Neutrophil (primary cell): ENCODE measurements around the gene PLEKHM3.
"Not testable (repeated sequence)": the region's sequence is repeated elsewhere in the genome, so short reads cannot be mapped to it uniquely, and the experiment has no call there.

Experiments
- H3K27ac ChIP-seq: fragments of 200-600 bp; sonication (generic); 2 replicates; pipeline ENCODE4 v1.5.1; 2016; ENCODE audit warnings: mild to moderate bottlenecking, moderate library complexity
- H3K27me3 ChIP-seq: fragments of 200-600 bp; sonication (generic); 2 replicates; pipeline ENCODE4 v1.6.0; 2016; ENCODE audit warnings: mild to moderate bottlenecking
- H3K36me3 ChIP-seq: fragments of 200-600 bp; sonication (generic); 2 replicates; pipeline ENCODE4 v1.5.1; 2017
- H3K4me1 ChIP-seq, 2 experiments: fragments of 200-600 bp in 1 of 2; sonication (generic) in 1 of 2; 1 replicate in 1 of 2; 2 replicates in 1 of 2; pipeline versions ENCODE4 v1.5.1 to v1.6.1; 2013 to 2016; ENCODE audit warnings: low read depth in 1 of 2, low read length in 1 of 2, mild to moderate bottlenecking in 1 of 2, moderate library complexity in 1 of 2; ENCODE audit not compliant: control insufficient read depth in 1 of 2, insufficient read depth in 1 of 2
- H3K4me3 ChIP-seq, 2 experiments: fragments of 200-600 bp in 1 of 2; sonication (generic) in 1 of 2; 1 replicate in 1 of 2; 2 replicates in 1 of 2; pipeline ENCODE4 v1.5.1; 2013 to 2016; ENCODE audit warnings: low read depth in 1 of 2, low read length in 1 of 2, mild to moderate bottlenecking in 1 of 2, moderate library complexity in 1 of 2
- H3K9me3 ChIP-seq: fragments of 200-600 bp; sonication (generic); 2 replicates; pipeline ENCODE4 v1.5.1; 2016
- CTCF ChIP-seq: fragments of 200-600 bp; sonication (generic); IDR thresholded peaks from 2 replicates; pipeline ENCODE4 v1.5.1; 2016; ENCODE audit warnings: antibody characterized with exemption

PLEKHM3 gene

DNA sequence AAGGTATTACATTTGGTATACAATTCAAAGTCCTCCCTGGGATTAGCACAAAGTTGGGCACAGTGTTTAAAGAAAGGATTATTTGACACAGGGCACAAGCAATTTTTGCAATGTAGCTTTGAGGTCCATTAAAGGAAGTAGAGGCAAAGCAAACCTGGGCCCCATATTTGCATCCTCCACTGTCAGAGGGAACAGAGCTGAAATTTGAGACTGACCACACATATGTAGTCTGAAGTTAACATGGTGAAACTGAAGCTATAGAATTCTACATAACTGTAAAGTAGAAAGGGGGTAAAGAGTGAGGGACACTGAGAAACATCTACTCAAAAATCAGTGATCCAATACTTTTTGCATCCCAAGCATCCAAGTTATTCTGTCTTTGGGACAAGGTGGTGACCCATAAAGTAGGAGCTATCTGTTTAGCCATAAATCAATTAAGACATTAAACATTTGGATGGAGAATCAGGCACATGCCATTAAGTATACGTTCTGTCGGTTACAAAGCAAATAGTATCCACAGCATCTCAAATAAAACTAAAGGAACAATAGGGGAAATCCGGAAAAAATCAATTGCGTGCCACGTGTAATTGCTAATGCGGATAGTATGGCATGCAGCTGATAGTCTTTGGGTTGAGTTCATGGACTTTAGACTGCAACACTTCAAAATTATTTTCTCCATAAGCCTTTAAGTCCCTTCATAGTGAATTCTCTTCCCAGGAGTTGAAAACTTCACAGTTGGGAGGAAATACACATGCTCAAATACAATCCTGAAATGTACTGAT is 72.6 kb downstream of the PLEKHM3 start:
- Histone ChIP-seq H3K27me3 (no peaks in the 10 kb centered on the region), H3K4me3 (no peak overlapping the region), H3K9me3 (no peaks in the 10 kb centered on the region), H3K27ac (no peak overlapping the region), H3K4me1 (no peaks in the 10 kb centered on the region), H3K36me3 (no peaks in the 10 kb centered on the region)
- TF ChIP-seq CTCF, result no peak

GRCh38 chr2:207951734-207952470 is 73.4 kb downstream of the PLEKHM3 start:
- Histone ChIP-seq H3K9me3 (no peaks in the 10 kb centered on the region), H3K4me1 (no peaks in the 10 kb centered on the region), H3K27ac (no peak overlapping the region), H3K36me3 (no peaks in the 10 kb centered on the region), H3K4me3 (no peak overlapping the region), H3K27me3 (no peaks in the 10 kb centered on the region)
- no peak for TF ChIP-seq CTCF

GRCh38 chr2:207950761-207951114 is 74.6 kb downstream of the PLEKHM3 start:
- peaks cover 3% of the 10 kb centered on the region for H3K36me3 ChIP-seq
- no peak overlapping the region for H3K4me3 ChIP-seq
- no peak overlapping the region for H3K27ac ChIP-seq
- no peaks in the 10 kb centered on the region for H3K9me3 ChIP-seq
- TF ChIP-seq CTCF, result no peak
- H3K27me3 ChIP-seq, result no peaks in the 10 kb centered on the region
- no peaks in the 10 kb centered on the region for H3K4me1 ChIP-seq

DNA sequence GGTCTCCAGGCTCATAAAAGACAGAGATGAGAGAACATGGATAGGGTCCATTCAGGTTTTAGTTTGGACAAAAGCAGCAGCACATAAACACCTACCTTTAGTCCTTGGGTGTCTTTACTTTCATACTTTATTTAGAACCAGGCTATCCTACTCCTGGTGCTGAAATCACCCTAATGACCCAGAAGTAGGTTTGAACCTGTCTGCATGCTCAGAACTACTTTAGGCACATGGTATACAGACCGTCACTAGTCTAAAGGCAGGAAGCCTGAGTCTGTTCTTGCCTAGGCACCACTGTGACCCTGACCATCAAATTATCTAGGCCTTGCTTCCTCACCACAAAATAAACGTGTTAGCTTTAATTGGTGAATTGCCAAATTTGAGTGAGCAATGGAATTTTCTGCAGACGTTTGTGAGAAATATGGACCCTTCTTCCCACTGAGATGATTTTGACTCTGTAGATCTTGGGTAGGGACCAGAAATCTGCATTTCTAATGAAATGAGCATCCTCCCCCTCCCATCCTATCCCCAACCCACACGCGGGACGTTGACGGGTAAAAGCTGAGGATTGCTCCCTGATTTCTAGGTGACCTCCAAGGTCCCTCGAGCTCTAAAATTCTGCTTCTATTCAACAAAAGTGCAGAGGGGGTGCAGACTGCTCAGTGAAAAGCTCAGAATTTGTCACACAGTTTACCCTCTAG is 75.1 kb downstream of the PLEKHM3 start:
- no peaks in the 10 kb centered on the region for H3K9me3 ChIP-seq
- no peak overlapping the region for H3K4me3 ChIP-seq
- H3K4me1 ChIP-seq, result no peaks in the 10 kb centered on the region
- H3K27me3 ChIP-seq, result no peaks in the 10 kb centered on the region
- peaks cover 8% of the 10 kb centered on the region for H3K36me3 ChIP-seq
- no peak for TF ChIP-seq CTCF
- no peak overlapping the region for H3K27ac ChIP-seq

GRCh38 chr2:207949245-207949644 is 76.1 kb downstream of the PLEKHM3 start:
- H3K4me3 ChIP-seq, H3K27ac ChIP-seq, H3K4me1 ChIP-seq, H3K9me3 ChIP-seq, H3K27me3 ChIP-seq: not testable (repeated sequence)
- H3K36me3 ChIP-seq, result peaks cover 17% of the 10 kb centered on the region
